HEK293 (cell line): ENCODE results near the gene KTN1.

ENCODE experiments used
- CTCF ChIA-PET: fragments of 350-600 bp; formaldehyde crosslinking; extraction: SDS; loops from one replicate; lab custom pipeline; 2021; ENCODE audit warnings: antibody characterized with exemption; lab: Yijun Ruan, JAX
- POLR2A ChIA-PET: fragments of 300-600 bp; formaldehyde crosslinking; extraction: SDS; loops from one replicate; lab custom pipeline; 2020; ENCODE audit warnings: antibody characterized with exemption, inconsistent platforms; lab: Yijun Ruan, JAX
- H3K27ac ChIP-seq: fragments of 200-500 bp; sonication (Bioruptor generic); 2 replicates; pipeline ENCODE4 v1.5.1; 2014; ENCODE audit warnings: low read depth, low read length, control low read depth, inconsistent platforms; ENCODE audit errors: extremely low read depth
- H3K36me3 ChIP-seq, 2 experiments: fragments of 200-500 bp in 1 of 2; sonication (Bioruptor generic) in 1 of 2; 1 replicate in 1 of 2; 2 replicates in 1 of 2; pipeline ENCODE4 v1.5.1; 2014 to 2017; ENCODE audit warnings: inconsistent platforms in 2 of 2, low read length in 2 of 2; ENCODE audit not compliant: control insufficient read depth in 2 of 2, insufficient read depth in 1 of 2
- H3K4me1 ChIP-seq: fragments of 200-500 bp; sonication (Bioruptor generic); 2 replicates; pipeline ENCODE4 v1.5.1; 2014; ENCODE audit warnings: mild to moderate bottlenecking, low read length, inconsistent platforms; ENCODE audit not compliant: control insufficient read depth, insufficient read depth
- H3K4me3 ChIP-seq: 2 replicates; pipeline ENCODE4 v1.5.1; 2011; ENCODE audit warnings: low read depth, mild to moderate bottlenecking, control low read depth, low read length, moderate library complexity
- H3K9me3 ChIP-seq: fragments of 200-500 bp; sonication (Bioruptor generic); 2 replicates; pipeline ENCODE4 v1.5.1; 2014; ENCODE audit warnings: low read depth, low read length, inconsistent platforms; ENCODE audit not compliant: control insufficient read depth, insufficient read depth
- EGR2 ChIP-seq: fragments of 450-650 bp; formaldehyde crosslinking; IDR thresholded peaks from 2 replicates; pipeline ENCODE4 v1.5.1; 2016; ENCODE audit warnings: low read depth, missing biosample characterization, missing genetic modification characterization
- KLF16 ChIP-seq: fragments of 450-650 bp; formaldehyde crosslinking; IDR thresholded peaks from 2 replicates; pipeline ENCODE4 v1.5.1; 2017; ENCODE audit warnings: missing biosample characterization, missing genetic modification characterization
- REST ChIP-seq: fragments of 450-650 bp; formaldehyde crosslinking; IDR thresholded peaks from 2 replicates; pipeline ENCODE4 v1.5.1; 2016; ENCODE audit warnings: missing biosample characterization, missing genetic modification characterization
- SALL2 ChIP-seq: fragments of 450-650 bp; formaldehyde crosslinking; IDR thresholded peaks from 2 replicates; pipeline ENCODE4 v1.5.0; 2017; ENCODE audit warnings: missing biosample characterization, mild to moderate bottlenecking, missing genetic modification characterization, borderline replicate concordance
- TCF7L2 ChIP-seq: IDR thresholded peaks from 2 replicates; pipeline ENCODE4 v1.6.1; 2011; ENCODE audit warnings: low read depth, mild to moderate bottlenecking, inconsistent platforms, low read length, moderate library complexity, borderline replicate concordance
- YY1 ChIP-seq: fragments of 450-650 bp; formaldehyde crosslinking; IDR thresholded peaks from 2 replicates; pipeline ENCODE4 v1.5.1; 2018; ENCODE audit warnings: missing biosample characterization, missing genetic modification characterization
- ZNF10 ChIP-seq: fragments of 450-650 bp; formaldehyde crosslinking; IDR thresholded peaks from 2 replicates; pipeline ENCODE4 v1.5.1; 2017; ENCODE audit warnings: missing biosample characterization, missing genetic modification characterization
- ZNF112 ChIP-seq: fragments of 450-650 bp; formaldehyde crosslinking; IDR thresholded peaks from 2 replicates; pipeline ENCODE4 v1.5.0; 2017; ENCODE audit warnings: missing biosample characterization, missing genetic modification characterization
- ZNF19 ChIP-seq: fragments of 450-650 bp; formaldehyde crosslinking; IDR thresholded peaks from 2 replicates; pipeline ENCODE4; 2016; ENCODE audit warnings: missing biosample characterization, missing genetic modification characterization, low read depth
- ZNF214 ChIP-seq: fragments of 450-650 bp; formaldehyde crosslinking; IDR thresholded peaks from 2 replicates; pipeline ENCODE4 v1.5.1; 2017; ENCODE audit warnings: missing biosample characterization, mild to moderate bottlenecking, missing genetic modification characterization, borderline replicate concordance
- ZNF394 ChIP-seq: fragments of 450-650 bp; formaldehyde crosslinking; IDR thresholded peaks from 2 replicates; pipeline ENCODE4 v1.5.1; 2016; ENCODE audit warnings: missing biosample characterization, missing genetic modification characterization, mild to moderate bottlenecking, moderate library complexity, borderline replicate concordance
- ZNF416 ChIP-seq: fragments of 450-650 bp; formaldehyde crosslinking; IDR thresholded peaks from 2 replicates; pipeline ENCODE4 v1.5.1; 2016; ENCODE audit warnings: missing biosample characterization, missing genetic modification characterization
- ZNF426 ChIP-seq: fragments of 450-650 bp; formaldehyde crosslinking; IDR thresholded peaks from 2 replicates; pipeline ENCODE4 v1.5.1; 2017; ENCODE audit warnings: missing biosample characterization, missing genetic modification characterization, mild to moderate bottlenecking, inconsistent platforms, moderate library complexity
- ZNF513 ChIP-seq: fragments of 450-650 bp; IDR thresholded peaks from 2 replicates; pipeline ENCODE4 v1.5.1; 2018; ENCODE audit warnings: missing biosample characterization, missing genetic modification characterization
- ZNF529 ChIP-seq: fragments of 450-650 bp; formaldehyde crosslinking; IDR thresholded peaks from 2 replicates; pipeline ENCODE4 v1.5.1; 2017; ENCODE audit warnings: missing genetic modification characterization, missing biosample characterization; ENCODE audit not compliant: insufficient replicate concordance
- ZNF610 ChIP-seq: fragments of 450-650 bp; formaldehyde crosslinking; IDR thresholded peaks from 2 replicates; pipeline ENCODE4 v1.5.1; 2016; ENCODE audit warnings: missing biosample characterization, missing genetic modification characterization, borderline replicate concordance
- ZNF621 ChIP-seq: fragments of 450-650 bp; formaldehyde crosslinking; IDR thresholded peaks from 2 replicates; pipeline ENCODE4 v1.5.1; 2017; ENCODE audit warnings: missing biosample characterization, missing genetic modification characterization
- ZNF626 ChIP-seq: fragments of 450-650 bp; sonication (Bioruptor Pico); formaldehyde crosslinking; IDR thresholded peaks from 2 replicates; pipeline ENCODE4 v1.5.1; 2018; ENCODE audit warnings: missing biosample characterization, missing genetic modification characterization, inconsistent platforms
- ZNF670 ChIP-seq: fragments of 450-650 bp; formaldehyde crosslinking; IDR thresholded peaks from 2 replicates; pipeline ENCODE4 v1.5.1; 2016; ENCODE audit warnings: missing biosample characterization, missing genetic modification characterization, low read depth
- ZNF692 ChIP-seq: fragments of 450-650 bp; formaldehyde crosslinking; IDR thresholded peaks from 2 replicates; pipeline ENCODE4 v1.5.1; 2016; ENCODE audit warnings: missing biosample characterization, missing genetic modification characterization
- ZNF837 ChIP-seq: fragments of 450-650 bp; formaldehyde crosslinking; IDR thresholded peaks from 2 replicates; pipeline ENCODE4 v1.5.1; 2016; ENCODE audit warnings: missing biosample characterization, missing genetic modification characterization
- TF ChIP-seq, protein P1 (sequence below): fragments of 450-650 bp; formaldehyde crosslinking; IDR thresholded peaks from 2 replicates; pipeline ENCODE4 v1.5.1; 2016; ENCODE audit warnings: missing biosample characterization, missing genetic modification characterization

Gene KTN1

GRCh38 chr14:55654243-55654642 is 74.2 kb downstream of the KTN1 start:
- CTCF ChIA-PET = no interaction called here
- Histone ChIP-seq H3K27ac (no peak overlapping the region), H3K4me3 (no peak overlapping the region), H3K36me3 (peaks cover 76 to 80% of the 10 kb centered on the region in 2 experiments), H3K9me3 (no peaks in the 10 kb centered on the region), H3K4me1 (no peaks in the 10 kb centered on the region)
- TF ChIP-seq ZNF626 (tag by site-specific recombination) = no peak
- no peak for TF ChIP-seq REST (tag by site-specific recombination)
- TF ChIP-seq ZNF10 (tag by site-specific recombination) = no peak
- TF ChIP-seq ZNF513 = no peak
- no peak for TF ChIP-seq EGR2 (tag by site-specific recombination)
- TF ChIP-seq ZNF214 (tag by site-specific recombination) = no peak
- TF ChIP-seq, protein P1, sequence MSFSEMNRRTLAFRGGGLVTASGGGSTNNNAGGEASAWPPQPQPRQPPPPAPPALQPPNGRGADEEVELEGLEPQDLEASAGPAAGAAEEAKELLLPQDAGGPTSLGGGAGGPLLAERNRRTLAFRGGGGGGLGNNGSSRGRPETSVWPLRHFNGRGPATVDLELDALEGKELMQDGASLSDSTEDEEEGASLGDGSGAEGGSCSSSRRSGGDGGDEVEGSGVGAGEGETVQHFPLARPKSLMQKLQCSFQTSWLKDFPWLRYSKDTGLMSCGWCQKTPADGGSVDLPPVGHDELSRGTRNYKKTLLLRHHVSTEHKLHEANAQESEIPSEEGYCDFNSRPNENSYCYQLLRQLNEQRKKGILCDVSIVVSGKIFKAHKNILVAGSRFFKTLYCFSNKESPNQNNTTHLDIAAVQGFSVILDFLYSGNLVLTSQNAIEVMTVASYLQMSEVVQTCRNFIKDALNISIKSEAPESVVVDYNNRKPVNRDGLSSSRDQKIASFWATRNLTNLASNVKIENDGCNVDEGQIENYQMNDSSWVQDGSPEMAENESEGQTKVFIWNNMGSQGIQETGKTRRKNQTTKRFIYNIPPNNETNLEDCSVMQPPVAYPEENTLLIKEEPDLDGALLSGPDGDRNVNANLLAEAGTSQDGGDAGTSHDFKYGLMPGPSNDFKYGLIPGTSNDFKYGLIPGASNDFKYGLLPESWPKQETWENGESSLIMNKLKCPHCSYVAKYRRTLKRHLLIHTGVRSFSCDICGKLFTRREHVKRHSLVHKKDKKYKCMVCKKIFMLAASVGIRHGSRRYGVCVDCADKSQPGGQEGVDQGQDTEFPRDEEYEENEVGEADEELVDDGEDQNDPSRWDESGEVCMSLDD = no peak
- no peak for TF ChIP-seq ZNF19 (tag by site-specific recombination)
- TF ChIP-seq ZNF529 (tag by site-specific recombination) = no peak
- TF ChIP-seq SALL2 (tag by site-specific recombination) = no peak
- no peak for TF ChIP-seq ZNF610 (tag by site-specific recombination)
- no peak for TF ChIP-seq ZNF416 (tag by site-specific recombination)
- no peak for TF ChIP-seq TCF7L2
- TF ChIP-seq ZNF621 (tag by site-specific recombination) = no peak
- TF ChIP-seq ZNF670 (tag by site-specific recombination) = no peak
- TF ChIP-seq YY1 (tag by site-specific recombination) = no peak
- no peak for TF ChIP-seq ZNF394 (tag by site-specific recombination)
- TF ChIP-seq KLF16 = no peak
- POLR2A ChIA-PET = no interaction called here

DNA sequence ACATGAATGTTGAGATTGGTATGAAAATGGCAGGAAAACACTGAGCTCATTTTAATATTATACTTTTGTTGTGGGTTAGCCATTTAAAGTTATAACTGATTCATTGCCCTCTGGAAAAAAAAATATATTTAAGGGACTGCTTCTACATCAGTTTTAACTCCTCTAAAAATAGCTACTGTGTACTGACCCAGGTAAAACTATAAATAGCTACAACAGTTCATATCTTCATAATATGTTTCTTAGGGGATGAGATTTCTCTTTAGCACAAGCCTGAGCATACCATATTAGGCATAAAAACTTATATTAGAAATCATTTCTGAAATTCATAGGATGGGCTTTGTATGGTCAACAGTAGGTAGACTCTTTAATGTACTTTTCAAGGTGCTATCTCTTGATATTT is 81.0 kb downstream of the KTN1 start:
- CTCF ChIA-PET = no interaction called here
- Histone ChIP-seq H3K27ac (peak overlapping the region; percentile 16; the same call in 1 of the 2 replicates), H3K9me3 (no peaks in the 10 kb centered on the region), H3K4me1 (no peaks in the 10 kb centered on the region), H3K36me3 (peaks cover 47 to 62% of the 10 kb centered on the region in 2 experiments), H3K4me3 (no peak overlapping the region)
- POLR2A ChIA-PET = no interaction called here
- TF ChIP-seq ZNF10 (tag by site-specific recombination) (no peak), ZNF426 (tag by site-specific recombination) (no peak), ZNF112 (tag by site-specific recombination) (no peak), ZNF692 (no peak), ZNF837 (tag by site-specific recombination) (no peak)
